GM12865 (cell line): ENCODE measurements around the gene SLC38A10.
A peak's percentile ranks its signal among the peaks of the same experiment; 100 is the strongest.

ENCODE experiments used
- DNase-seq: peaks from one replicate; pipeline ENCODE4 v3.0.0; 2010; ENCODE audit warnings: low read depth
- H3K4me3 ChIP-seq: 2 replicates; pipeline ENCODE4 v1.5.1; 2011; ENCODE audit warnings: mild to moderate bottlenecking, low read depth, low read length, control low read depth
- TF ChIP-seq, protein P1 (sequence below): IDR thresholded peaks from 2 replicates; pipeline ENCODE4 v1.5.1; 2011; ENCODE audit warnings: low read length, control low read depth, low read depth, inconsistent platforms; ENCODE audit not compliant: insufficient read depth; ENCODE audit errors: missing control alignments

SLC38A10 gene

GRCh38 chr17:81223762-81224130 is 71.4 kb downstream of the SLC38A10 start:
- peak overlapping the region; percentile 46 for H3K4me3 ChIP-seq
- no peak for DNase-seq
- TF ChIP-seq, protein P1, sequence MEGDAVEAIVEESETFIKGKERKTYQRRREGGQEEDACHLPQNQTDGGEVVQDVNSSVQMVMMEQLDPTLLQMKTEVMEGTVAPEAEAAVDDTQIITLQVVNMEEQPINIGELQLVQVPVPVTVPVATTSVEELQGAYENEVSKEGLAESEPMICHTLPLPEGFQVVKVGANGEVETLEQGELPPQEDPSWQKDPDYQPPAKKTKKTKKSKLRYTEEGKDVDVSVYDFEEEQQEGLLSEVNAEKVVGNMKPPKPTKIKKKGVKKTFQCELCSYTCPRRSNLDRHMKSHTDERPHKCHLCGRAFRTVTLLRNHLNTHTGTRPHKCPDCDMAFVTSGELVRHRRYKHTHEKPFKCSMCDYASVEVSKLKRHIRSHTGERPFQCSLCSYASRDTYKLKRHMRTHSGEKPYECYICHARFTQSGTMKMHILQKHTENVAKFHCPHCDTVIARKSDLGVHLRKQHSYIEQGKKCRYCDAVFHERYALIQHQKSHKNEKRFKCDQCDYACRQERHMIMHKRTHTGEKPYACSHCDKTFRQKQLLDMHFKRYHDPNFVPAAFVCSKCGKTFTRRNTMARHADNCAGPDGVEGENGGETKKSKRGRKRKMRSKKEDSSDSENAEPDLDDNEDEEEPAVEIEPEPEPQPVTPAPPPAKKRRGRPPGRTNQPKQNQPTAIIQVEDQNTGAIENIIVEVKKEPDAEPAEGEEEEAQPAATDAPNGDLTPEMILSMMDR = no peak

DNA sequence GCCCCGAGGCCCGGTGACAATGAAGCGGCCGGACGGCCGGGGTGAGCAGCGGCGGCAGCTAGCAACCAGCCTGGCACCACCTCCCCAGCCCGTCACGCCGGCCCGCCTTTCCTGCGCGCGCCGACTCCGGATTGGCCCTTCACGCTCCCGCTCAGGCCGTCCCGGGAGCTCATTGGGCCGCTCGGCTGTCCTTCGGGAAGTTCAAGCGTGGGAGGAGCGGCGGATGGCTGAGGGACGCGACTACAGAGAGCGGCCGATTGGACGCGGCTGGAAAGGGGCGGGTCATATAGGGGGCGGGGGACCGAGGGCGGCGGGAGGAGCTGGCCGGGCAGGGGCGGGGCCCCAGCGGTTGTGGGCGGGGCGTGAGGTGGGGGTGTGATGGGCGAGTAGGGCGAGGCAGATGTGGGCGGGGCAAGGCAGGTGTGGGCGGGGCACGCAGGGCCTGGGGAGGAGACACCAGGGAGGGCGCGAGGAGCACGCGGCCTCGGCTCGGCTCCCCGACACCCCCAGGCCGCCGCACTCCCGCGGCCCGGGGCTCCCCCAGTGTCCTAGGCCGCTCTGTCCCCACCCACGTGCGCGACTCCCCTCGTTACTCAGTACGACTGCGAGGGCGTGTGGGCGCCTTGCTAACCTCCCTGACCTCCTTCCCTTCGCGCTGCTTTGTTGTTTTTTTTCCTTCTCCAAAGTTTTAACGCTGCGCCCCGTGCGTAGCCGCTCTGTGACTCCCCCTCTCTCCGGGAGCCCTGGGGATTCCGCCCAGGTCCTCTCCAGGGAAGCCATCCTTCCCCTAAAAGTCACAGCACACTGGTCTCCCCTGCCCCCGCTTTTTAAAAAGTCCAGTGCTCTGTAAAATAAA is 72.0 kb downstream of the SLC38A10 start, which contains the start of gene CEP131:
Gene CEP131 (minus strand): TSS at position 60 of the 856 bp plus-strand sequence. CDS start 2,909 bp downstream, outside the sequence.
- H3K4me3 ChIP-seq = peak within 1 kb of the TSS; percentile 95
- TF ChIP-seq, protein P1 = no peak
- DNase-seq = peak; percentile 99

- TF ChIP-seq, protein P1 = no peak
- DNase-seq = no peak
- H3K4me3 ChIP-seq = peak overlapping the region; percentile 95
Observed at GRCh38 chr17:81222620-81222905, 72.5 kb downstream of the SLC38A10 start.

GRCh38 chr17:81221842-81222619 is 73.1 kb downstream of the SLC38A10 start:
- peak overlapping the region; percentile 95 for H3K4me3 ChIP-seq
- DNase-seq = no peak
- TF ChIP-seq, protein P1 = no peak

DNA sequence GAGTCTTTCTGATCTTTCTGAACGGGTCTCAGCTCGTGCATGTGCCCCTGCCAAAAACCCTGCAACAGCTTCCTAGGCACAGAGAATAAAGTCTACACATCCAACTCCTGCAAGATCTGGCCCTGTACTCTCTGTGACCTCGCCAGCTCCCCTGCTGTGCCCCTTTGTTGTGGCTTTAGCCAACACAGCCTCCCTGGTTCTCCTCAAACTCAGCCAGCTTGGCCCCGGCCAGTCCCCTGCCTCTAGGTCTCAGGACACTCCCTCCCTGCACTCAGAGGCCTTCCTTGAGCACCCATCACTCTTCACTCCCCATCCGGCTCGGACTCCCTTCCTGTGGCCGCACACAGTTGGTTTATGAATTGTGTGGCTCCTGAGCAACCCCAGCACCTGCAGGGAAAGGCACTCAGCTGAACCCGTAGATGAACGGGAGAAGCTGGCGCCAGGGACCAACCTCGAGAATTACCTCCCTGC is 73.7 kb downstream of the SLC38A10 start:
- DNase-seq = no peak
- no peak overlapping the region for H3K4me3 ChIP-seq
- TF ChIP-seq, protein P1 = no peak

- no peak for DNase-seq
- TF ChIP-seq, protein P1 = no peak
- no peak overlapping the region for H3K4me3 ChIP-seq
Observed at GRCh38 chr17:81219476-81220180, 75.5 kb downstream of the SLC38A10 start.
